Esophagus squamous epithelium (tissue), 5 donors: ENCODE measurements around the gene HERC4. TPM values are rescaled to one million over a fixed set of nuclear protein-coding genes. Genes with fewer than 3 reads are reported as not detected.
"Not testable (repeated sequence)": the region's sequence is repeated elsewhere in the genome, so short reads cannot be mapped to it uniquely, and the experiment has no call there.

Source experiments
- DNase-seq: peaks from one replicate; lab custom pipeline; 2025; lab: John Stamatoyannopoulos, UW
- H3K27ac ChIP-seq, 4 donors: fragments of 200-600 bp; sonication (generic); one replicate each; pipeline ENCODE4 v1.5.1; 2016 to 2019; ENCODE audit warnings: mild to moderate bottlenecking in 1 of 4
- H3K27me3 ChIP-seq, 4 donors: fragments of 200-600 bp; sonication (generic); 1 replicate in 3 of 4; 2 replicates in 1 of 4; pipeline versions ENCODE4 v1.5.1 to v1.6.0; 2017 to 2021; ENCODE audit warnings: antibody characterized with exemption in 1 of 4
- H3K36me3 ChIP-seq, 3 donors: fragments of 200-600 bp; sonication (generic); one replicate each; pipeline ENCODE4 v1.5.1; 2016 to 2019
- H3K4me1 ChIP-seq, 3 donors: fragments of 200-600 bp; sonication (generic); one replicate each; pipeline ENCODE4 v1.5.1; 2017 to 2019
- H3K4me3 ChIP-seq, 4 donors: fragments of 200-600 bp; sonication (generic); 1 replicate in 3 of 4; 2 replicates in 1 of 4; pipeline ENCODE4 v1.5.1; 2016 to 2019; ENCODE audit warnings: mild to moderate bottlenecking in 2 of 4, moderate library complexity in 1 of 4
- H3K9me3 ChIP-seq, 3 donors: fragments of 200-600 bp; sonication (generic); one replicate each; pipeline ENCODE4 v1.5.1; 2016 to 2019
- POLR2A ChIP-seq, 4 donors: fragments of 450-650 bp; IDR thresholded peaks; one replicate each; pipeline ENCODE4 v1.6.1; 2017; ENCODE audit warnings: antibody characterized with exemption in 4 of 4, mild to moderate bottlenecking in 4 of 4, moderate library complexity in 3 of 4
- WGBS, 2 donors: methylation state at CpG; one replicate each; pipeline ENCODE4 v1.1.5; 2018; 5-methylcytosine and 5-hydroxymethylcytosine counted together
- intact Hi-C: fragments of 100-400 bp; cut with DNase I; formaldehyde crosslinking; loops from one replicate; pipeline ENCODE4 v1.15.0; 2022
- total RNA-seq, 4 donors: library from RNA; depleted of rRNA; stranded (reverse); fragments of >200 nt; gene quantifications; one replicate each; pipeline ENCODE4 v1.1.0, GENCODE V29; 2016
- TF ChIP-seq, protein P1 (sequence below), 6 experiments: fragments of 450-650 bp in 4 of 6; fragments of 200-600 bp in 2 of 6; sonication (generic) in 2 of 6; IDR thresholded peaks; one replicate each; pipeline ENCODE4 v1.5.1; 2016 to 2019; ENCODE audit warnings: antibody characterized with exemption in 6 of 6, mild to moderate bottlenecking in 4 of 6, moderate library complexity in 4 of 6
- donor health status: DM: yes; HTN: yes; CAD: no.

The HERC4 gene
- total RNA-seq, 4 donors from 2014 or later = 23.6 to 47.5 (median 35.0) TPM

DNA sequence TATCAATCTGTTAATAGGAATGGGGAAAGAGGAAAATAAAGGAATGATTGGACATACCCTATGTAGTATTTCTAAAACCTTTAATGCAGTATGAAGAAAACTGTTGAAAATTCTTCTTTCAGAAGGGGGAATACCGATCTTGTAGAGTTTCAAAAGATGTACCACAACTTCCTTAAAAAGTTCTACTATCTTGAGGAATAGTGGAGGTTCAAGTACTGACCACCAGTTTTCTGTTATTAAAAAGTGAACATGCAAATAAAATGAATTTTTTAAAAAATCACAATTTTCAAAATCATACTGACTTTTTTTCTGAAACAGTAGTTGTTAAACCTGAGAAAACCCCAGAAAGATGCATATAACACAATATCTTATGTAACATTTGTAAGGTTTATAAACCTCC, 86.5 kb downstream of the HERC4 start:
- no peaks in the 10 kb centered on the region for H3K9me3 ChIP-seq
- H3K27ac ChIP-seq = no peak overlapping the region
- no peak for TF ChIP-seq POLR2A (IDR thresholded peaks at IDR 0.05)
- TF ChIP-seq, protein P1, sequence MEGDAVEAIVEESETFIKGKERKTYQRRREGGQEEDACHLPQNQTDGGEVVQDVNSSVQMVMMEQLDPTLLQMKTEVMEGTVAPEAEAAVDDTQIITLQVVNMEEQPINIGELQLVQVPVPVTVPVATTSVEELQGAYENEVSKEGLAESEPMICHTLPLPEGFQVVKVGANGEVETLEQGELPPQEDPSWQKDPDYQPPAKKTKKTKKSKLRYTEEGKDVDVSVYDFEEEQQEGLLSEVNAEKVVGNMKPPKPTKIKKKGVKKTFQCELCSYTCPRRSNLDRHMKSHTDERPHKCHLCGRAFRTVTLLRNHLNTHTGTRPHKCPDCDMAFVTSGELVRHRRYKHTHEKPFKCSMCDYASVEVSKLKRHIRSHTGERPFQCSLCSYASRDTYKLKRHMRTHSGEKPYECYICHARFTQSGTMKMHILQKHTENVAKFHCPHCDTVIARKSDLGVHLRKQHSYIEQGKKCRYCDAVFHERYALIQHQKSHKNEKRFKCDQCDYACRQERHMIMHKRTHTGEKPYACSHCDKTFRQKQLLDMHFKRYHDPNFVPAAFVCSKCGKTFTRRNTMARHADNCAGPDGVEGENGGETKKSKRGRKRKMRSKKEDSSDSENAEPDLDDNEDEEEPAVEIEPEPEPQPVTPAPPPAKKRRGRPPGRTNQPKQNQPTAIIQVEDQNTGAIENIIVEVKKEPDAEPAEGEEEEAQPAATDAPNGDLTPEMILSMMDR (IDR thresholded peaks at IDR 0.05) = no peak
- H3K27me3 ChIP-seq = no peaks in the 10 kb centered on the region
- intact Hi-C loops = no loop called here
- WGBS, 2 donors = 86 to 89% methylated on average over 1 of the region's 1 CpG
- DNase-seq = no peak
- peaks cover 0 to 99% (median 0%) of the 10 kb centered on the region in 3 donors for H3K36me3 ChIP-seq
- no peaks in the 10 kb centered on the region for H3K4me1 ChIP-seq
- H3K4me3 ChIP-seq = no peak overlapping the region

GRCh38 chr10:67982603-67983002, 92.5 kb downstream of the HERC4 start:
- H3K27ac ChIP-seq, H3K27me3 ChIP-seq, intact Hi-C loops, H3K4me3 ChIP-seq, H3K4me1 ChIP-seq, H3K9me3 ChIP-seq, DNase-seq: not testable (repeated sequence)
- peaks cover 5 to 97% (median 11%) of the 10 kb centered on the region in 3 donors for H3K36me3 ChIP-seq
- WGBS, 2 donors = 97 to 98% methylated on average over 8 of the region's 8 CpGs

DNA sequence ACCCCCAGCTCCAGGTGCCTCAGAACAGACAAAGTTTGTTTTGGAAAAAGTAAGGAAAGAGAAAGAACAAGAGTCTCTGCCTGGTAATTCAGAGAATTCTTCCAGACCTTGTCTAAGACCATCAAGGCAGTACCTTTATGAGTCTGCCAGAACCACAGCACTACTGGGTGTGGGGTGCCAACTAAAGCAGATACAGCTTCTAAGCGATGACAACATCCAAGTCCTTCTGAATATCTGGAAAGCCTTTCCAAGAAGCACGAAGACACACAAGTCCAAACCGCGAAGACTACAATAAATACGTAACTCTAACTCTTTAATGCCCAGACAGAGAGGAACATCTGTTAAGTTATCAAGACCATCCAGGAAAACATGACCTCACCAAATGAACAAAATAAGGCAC, 96.3 kb downstream of the HERC4 start:
- Histone ChIP-seq H3K27ac (no peak overlapping the region), H3K4me1 (no peaks in the 10 kb centered on the region), H3K27me3 (no peaks in the 10 kb centered on the region), H3K36me3 (peaks cover 5 to 95% (median 14%) of the 10 kb centered on the region in 3 donors), H3K9me3 (no peaks in the 10 kb centered on the region), H3K4me3 (no peak overlapping the region)
- TF ChIP-seq, protein P1 (IDR thresholded peaks at IDR 0.05) = no peak
- no peak for TF ChIP-seq POLR2A (IDR thresholded peaks at IDR 0.05)
- no peak for DNase-seq
- 86 to 96% methylated on average over 5 of the region's 5 CpGs for WGBS, 2 donors
- intact Hi-C loops = no loop called here

DNA sequence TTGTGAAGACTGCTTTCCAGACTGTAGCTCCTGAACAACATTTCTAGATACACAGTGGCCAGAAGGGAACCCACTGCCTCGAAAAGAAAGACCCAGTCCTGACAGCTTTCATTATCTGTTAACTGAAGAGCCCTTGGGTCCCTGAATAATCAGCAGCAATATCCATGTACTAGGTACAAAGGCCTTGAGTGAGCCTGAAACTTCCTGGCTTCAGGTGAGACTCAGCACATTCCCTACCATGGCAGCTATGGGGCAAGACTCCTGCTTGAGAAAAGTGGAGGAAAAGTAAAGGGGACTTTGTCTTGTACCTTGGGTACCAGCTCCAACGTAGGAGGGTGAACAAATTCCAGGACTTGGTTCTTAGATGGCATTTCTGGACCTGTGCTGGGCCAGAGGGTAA, 97.8 kb downstream of the HERC4 start:
- intact Hi-C loops = no loop called here
- TF ChIP-seq, protein P1 (IDR thresholded peaks at IDR 0.05) = no peak
- TF ChIP-seq POLR2A (IDR thresholded peaks at IDR 0.05) = no peak
- H3K4me3 ChIP-seq = no peak overlapping the region
- H3K27me3 ChIP-seq = no peaks in the 10 kb centered on the region
- no peak for DNase-seq
- peaks cover 5 to 97% (median 16%) of the 10 kb centered on the region in 3 donors for H3K36me3 ChIP-seq
- no peak overlapping the region for H3K27ac ChIP-seq
- H3K4me1 ChIP-seq = no peaks in the 10 kb centered on the region
- 89 to 100% methylated on average over 1 of the region's 2 CpGs for WGBS, 2 donors
- peaks cover 0 to under 1% (median 0%) of the 10 kb centered on the region in 3 donors for H3K9me3 ChIP-seq

DNA sequence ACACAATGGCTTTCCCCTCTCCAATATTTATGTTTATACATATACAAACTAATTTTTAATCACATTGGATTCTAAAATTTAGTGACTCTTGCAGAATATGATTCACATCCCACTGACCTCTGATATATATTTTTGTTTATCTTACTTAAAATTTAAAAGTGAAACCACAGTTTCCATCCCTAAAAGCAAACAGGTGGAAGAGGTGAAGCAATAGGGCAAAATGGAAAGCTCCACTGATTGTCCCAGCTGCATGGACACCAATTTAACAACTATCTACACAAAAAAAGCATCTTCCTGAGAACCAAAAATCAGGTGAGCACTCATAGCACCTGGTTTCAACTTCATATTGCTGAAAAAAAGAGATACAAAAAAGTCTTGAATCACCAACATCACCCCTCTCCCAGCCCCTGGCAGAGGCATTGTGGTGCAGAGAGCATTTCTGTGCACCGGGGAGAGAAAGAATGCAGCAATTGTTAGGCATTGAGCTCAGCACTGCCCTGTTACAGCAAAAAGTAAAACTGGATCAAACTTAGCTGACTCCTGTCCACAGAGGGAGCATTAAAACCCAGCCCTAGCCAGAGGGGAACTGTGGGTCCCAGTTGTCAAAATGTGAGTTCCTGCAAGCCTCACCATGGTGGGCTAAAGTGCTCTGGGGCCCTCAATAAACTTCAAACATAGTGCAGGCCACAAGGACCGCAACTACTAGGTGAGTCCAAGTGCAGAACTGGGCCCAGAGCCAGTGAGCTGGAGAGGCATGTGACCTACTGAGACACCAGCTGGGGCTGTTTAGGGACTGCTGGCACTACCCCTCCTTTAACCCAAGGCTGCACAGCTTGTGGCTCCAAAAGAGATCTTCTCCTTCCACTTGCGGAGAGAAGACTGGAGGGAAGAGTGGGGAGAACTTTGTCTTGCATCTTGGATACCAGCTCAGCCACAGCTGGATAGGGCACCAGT, 98.5 kb downstream of the HERC4 start:
- TF ChIP-seq, protein P1 (IDR thresholded peaks at IDR 0.05) = no peak
- TF ChIP-seq POLR2A (IDR thresholded peaks at IDR 0.05) = no peak
- no peaks in the 10 kb centered on the region for H3K4me1 ChIP-seq
- 86 to 94% methylated on average over 1 to 2 of the region's 3 CpGs for WGBS, 2 donors
- intact Hi-C loops = no loop called here
- H3K4me3 ChIP-seq = no peak overlapping the region
- peaks cover 5 to 99% (median 20%) of the 10 kb centered on the region in 3 donors for H3K36me3 ChIP-seq
- no peaks in the 10 kb centered on the region for H3K27me3 ChIP-seq
- DNase-seq = no peak
- H3K27ac ChIP-seq = no peak overlapping the region
- peaks cover 0 to 7% (median 6%) of the 10 kb centered on the region in 3 donors for H3K9me3 ChIP-seq
